AG09319 (cell line): ENCODE results near the gene CACNA1S.

ENCODE experiments used
- DNase-seq: peaks from one replicate; pipeline ENCODE4 v3.0.0-alpha.2; 2010; ENCODE audit warnings: low read depth; ENCODE audit errors: extremely low read depth
- CTCF ChIP-seq: IDR thresholded peaks from 2 replicates; pipeline ENCODE4 v1.5.1; 2011; ENCODE audit warnings: low read depth, mild to moderate bottlenecking, inconsistent platforms, low read length, moderate library complexity

CACNA1S gene

GRCh38 chr1:201153474-201154388, 41.5 kb upstream of the CACNA1S start:
- DNase-seq = no peak
- no peak for TF ChIP-seq CTCF

GRCh38 chr1:201149400-201149799, 37.2 kb upstream of the CACNA1S start:
- DNase-seq = no peak
- TF ChIP-seq CTCF = peak; percentile 31

- TF ChIP-seq CTCF = no peak
- DNase-seq = no peak
Measured at GRCh38 chr1:201147396-201148015, 35.3 kb upstream of the CACNA1S start.

- TF ChIP-seq CTCF = no peak
- DNase-seq = no peak
Measured at GRCh38 chr1:201146626-201147390, 34.6 kb upstream of the CACNA1S start.

GRCh38 chr1:201145816-201146215, 33.6 kb upstream of the CACNA1S start:
- TF ChIP-seq CTCF = no peak
- DNase-seq = no peak

GRCh38 chr1:201145132-201145531, 32.9 kb upstream of the CACNA1S start:
- DNase-seq = no peak
- no peak for TF ChIP-seq CTCF
